AG08396 (cell line): ENCODE data around the gene XPNPEP1.
"Not testable (repeated sequence)": the region's sequence is repeated elsewhere in the genome, so short reads cannot be mapped to it uniquely, and the experiment has no call there.

Experiments used
- DNase-seq: peaks from one replicate; pipeline ENCODE4 v3.0.0; 2012; ENCODE audit warnings: low spot score, mixed read lengths

Gene XPNPEP1

DNA sequence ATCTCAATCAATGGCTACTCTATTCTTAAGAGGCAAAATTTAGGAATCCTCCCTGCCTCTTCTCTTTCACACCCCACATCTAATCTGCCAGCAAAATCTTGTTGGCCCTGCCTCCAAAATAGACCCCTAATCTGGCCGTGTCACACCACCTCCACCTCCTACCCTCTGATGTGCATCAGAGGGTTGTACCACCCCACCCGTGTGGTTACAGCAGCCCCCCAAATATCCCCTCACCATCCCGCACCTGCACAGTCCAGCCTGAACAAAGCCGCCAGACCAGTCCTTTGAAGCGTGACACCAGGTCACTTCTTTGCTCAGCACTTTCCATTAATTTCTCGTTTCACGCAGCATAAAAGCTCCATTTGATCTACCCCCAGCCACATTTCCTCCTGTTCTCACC is 776 bp upstream of the XPNPEP1 start:
- DNase-seq: no peak

DNA sequence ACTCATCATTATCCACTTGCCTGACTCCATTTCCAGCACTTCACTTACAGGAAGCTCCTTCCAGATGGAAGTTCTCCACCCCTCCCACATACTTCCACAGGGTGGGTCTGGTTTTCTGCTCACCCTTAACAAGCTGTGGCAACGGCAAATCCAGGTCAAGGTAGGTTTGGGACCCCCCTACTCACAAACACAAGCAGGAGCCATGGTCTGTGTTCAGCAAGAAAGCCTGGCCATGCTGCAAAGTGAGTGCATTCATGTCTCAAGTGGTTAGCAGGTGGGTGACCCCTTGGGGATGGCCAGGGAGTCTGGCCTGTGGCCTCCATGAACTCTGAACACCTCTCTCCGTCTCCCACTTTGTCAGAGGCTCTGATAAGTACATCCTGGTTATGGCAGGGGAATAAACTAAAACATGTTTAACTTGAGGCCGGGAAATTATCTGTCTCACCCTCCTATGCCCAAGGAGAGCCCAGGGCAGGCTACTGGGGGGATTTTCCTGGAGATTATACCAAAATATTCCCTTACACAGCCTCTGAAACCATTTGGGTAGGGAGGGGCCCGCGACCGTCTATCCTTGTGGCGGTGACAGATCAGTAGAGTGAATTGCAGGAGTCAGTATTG is 844 bp downstream of the XPNPEP1 start:
- no peak for DNase-seq

DNA sequence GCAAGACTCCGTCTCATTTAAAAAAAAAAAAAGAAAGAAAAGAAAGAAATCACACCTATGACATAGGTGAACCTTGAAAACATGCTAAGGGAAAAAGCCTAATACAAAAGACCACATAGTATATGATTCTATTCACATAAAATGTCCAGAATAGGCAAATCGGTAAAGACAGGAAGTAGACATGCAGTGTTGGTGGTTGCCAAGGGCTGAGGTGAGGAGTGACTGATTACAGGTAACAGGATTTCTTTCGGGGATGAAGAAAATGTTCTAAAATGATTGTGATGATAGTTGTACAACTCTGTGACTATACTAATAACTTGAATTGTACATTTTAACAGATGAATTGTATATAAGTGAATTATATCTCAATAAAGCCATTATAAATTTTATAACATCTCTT is 3.3 kb downstream of the XPNPEP1 start:
- DNase-seq: no peak

DNA sequence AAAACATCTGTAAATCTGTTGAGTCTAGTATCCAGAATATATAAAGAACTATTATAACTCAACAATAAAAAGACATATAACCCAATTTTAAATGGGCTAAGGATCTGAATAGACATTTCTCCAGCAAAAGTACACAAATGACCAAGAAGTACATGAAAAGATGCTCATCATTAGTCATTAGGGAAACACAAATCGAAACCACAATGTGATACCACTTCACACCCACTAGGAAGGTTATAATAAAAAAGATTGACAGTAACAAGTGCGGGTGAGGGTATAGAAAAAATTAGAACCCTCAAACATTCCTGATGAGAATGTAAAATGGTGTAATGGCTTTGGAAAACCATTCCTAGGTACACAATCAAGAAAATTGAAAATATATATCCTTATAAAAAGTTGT is 4.1 kb downstream of the XPNPEP1 start:
- no peak for DNase-seq

DNA sequence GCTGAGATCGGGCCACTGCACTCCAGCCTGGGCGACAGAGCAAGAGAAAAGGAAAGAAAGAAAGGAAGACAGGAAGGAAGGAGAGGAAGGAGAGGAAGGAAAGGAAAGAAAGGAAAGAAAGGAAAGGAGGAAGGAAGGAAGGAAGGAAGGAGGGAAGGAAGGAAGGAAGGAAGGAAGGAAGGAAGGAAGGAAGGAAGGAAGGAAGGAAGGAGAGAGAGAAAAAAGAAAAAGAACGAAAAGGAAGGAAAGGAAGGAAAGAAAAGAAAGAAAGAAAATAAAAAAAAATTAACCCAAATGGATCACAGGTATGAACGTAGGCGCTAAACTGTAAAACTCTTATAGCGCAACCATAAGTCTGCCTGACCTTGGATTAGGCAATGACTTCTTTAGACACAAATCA is 4.6 kb downstream of the XPNPEP1 start:
- DNase-seq: not testable (repeated sequence)

DNA sequence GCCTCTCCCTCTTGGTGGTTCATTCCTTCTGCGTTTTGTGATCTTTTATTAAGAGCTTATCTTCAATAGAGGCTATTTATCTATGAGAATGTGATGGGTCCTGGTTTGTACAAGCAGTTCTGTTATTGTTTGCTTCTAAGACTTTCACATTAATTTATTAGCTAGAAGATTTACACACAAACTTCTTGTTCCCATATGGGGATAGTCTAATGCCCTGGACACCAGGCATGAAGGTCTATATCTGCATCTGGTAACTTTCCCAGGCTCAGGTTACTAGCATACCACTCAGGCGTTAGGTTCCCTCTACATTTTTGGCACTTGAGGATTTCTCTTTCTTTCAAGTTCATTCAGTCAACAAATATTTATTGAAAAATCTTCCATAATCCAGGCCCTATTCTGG is 7.7 kb downstream of the XPNPEP1 start:
- no peak for DNase-seq

DNA sequence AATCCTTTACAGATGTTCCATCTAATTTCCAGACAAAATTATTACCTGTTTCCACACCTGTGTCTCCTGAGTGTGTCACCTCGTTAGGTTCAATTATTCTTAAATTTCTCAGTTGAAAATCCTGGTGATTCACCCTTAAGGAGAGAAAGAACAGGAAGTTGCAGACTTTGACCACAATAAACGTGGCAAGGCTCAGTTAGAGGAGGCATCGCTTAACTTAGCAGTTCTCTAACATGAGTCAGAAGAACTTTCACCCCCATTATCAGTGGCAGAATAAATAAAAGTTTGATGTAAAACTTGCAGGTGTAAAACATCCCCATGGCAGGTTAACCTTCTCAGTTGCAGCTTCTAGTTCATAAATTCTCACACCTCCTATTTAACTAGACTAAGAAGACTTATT is 8.3 kb downstream of the XPNPEP1 start:
- peak; percentile 67 for DNase-seq

DNA sequence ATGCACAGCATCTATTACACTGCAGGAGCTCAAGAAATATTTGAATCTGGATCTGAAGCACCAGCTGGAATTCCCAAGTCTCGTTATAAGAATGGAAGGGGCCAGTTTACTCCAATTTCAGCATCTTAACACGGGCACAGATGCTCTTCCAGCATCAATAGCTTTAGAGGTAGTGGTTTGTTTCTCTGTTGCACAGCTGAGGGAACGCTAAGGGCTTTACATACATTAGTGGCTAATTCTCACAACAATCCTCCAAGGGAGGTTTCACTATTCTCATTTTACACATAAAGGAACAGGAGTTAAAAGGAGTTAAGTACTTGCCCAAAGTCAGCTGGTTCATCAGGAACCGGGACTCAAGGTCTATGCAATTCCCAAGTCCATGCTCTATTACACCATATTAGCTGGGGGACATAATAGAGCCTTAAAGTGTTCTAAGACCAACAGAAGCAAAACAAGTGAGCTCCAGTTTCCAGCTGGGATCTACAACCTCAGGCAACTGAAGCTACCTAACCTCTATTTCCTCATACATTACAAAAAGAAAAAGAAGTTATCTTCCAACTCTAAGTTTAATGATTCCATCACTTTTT is 9.9 kb downstream of the XPNPEP1 start:
- DNase-seq: no peak

DNA sequence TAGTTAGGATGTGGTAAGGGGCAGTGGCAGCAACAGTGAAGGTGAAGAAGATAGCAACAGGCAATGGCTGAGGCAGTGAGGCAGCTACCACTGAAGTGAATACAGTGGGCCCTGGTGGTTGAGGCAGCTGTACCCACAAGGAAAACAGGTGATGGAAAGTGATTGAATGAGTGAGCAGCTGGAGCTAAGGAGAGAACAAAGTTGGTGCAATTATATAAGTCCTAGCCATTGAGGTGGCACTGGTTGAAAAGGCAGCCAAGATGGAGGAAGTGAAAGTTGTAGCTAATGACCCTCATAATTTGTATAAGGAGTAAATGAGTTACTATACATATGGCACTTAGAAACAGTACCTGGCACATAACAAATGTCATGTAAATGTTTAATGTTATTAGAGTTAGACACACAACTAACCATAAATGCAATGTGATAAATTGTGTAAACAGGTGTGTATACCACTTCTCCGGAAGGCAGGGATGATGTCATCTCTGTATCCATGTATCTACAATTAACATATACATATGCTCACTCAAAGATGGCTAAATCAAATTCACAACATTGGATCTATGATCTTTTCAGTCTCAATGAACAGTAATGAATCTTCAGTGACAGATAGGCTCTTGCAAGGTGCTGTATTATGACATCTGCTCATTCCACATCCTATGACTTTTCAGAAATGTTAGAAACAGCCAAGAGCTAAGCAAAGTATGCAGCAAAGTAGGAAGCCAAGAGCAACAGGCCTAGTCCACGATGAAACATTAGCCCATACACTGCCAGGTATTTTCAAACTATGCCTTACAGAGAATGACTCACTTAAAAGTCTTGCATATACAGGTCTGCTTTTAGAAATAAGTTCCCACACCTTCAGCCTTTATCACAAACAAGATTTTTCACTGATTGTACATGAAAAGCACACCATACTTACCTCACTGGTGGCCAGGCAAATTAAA is 10.7 kb downstream of the XPNPEP1 start:
- DNase-seq: peak; percentile 36

DNA sequence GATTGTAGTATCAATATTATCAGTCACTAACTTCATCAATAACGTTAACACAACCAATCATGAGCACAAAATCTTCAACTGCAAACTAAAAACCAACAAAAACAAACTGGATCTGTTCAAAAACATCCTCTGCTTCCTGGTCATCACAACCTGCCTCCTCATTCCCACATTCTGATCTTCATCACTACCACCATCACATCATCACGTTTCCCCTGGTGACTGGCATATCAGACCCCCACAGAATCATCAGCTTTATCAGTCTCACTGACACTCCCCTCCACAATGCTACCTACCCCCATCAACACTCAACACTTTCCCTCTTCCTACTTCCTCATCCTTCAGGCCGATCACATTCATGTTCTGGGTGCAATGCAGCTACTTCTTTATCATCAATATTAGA is 11.4 kb downstream of the XPNPEP1 start:
- no peak for DNase-seq

DNA sequence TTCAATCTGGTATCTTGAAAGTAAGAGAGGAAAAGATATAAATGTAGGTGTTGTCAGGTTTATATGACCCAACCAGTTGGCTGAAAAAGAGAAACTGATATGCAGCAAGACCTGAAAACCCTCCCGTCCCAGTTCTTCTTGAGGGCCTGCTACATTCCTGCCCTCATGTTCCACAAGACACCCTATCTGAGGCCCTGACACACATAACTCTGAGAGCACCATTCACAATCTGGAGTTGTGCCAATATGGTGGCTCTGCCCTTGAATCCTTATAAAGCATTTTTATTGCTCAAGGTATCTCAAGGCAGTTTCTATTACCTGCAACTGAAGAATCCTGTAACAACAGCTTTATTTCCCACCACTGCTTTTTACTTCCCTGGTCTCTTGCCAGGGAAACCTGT is 17.0 kb downstream of the XPNPEP1 start:
- DNase-seq: no peak

DNA sequence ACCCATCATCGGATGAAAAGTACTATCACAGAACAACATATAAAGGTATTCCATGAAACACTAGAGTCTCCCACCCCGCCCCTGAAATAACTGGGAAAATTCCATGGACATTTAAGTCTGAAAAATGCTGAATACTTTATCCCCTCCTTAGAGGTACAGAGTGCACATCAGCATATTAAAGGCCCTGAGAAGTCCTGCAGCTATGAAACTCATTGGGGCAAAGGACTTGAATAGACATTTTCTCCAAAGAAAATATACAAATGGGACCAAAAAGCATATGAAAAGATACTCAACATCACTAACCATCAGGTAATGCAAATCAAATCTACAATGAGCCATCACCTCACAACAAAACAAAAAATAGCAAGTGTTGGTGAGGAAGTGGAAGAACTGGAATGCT is 18.9 kb downstream of the XPNPEP1 start:
- DNase-seq: no peak

DNA sequence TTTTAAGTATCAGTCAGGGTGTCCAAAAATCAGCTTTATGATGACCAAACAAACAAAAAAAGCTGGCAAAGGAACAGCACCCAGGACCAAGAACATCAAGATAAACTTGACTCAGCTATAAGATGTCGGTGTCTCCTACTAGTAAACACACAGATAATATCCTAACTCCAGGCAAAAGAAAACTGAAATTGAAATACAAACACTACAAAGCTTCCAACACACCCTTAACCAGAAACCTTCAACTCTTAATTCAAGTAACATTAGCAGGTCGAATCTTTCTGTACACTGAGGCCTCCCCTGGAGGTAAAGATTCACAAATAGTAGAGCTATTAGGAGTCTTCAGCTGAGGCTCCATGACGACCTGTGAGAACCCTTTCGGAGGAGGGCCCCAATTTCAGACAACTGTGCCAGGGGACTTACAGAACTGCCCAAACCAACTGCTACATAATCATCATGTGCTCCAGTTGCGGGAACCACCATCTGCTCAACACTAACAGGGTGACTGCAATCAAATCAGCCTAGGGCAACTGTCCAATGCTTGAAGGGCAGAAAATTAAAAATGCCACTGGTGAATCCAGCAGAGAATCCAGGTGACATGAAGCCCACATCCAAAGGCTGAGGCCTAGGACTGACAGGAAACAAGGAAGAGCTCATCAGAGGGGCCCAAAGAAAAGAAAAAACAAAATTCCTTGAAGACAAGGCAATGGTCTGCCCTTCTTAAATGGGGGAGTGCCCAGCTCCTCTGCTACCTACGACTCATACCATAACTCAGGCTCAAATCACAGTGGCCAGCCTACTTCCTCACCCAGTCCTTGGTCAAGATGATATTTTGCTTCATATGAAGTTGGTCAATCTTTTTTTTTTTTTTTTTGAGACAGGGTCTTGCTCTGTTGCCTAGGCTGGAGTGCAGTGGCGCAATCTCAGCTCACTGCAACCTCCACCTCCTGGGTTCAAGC is 20.0 kb downstream of the XPNPEP1 start:
- peak; percentile 45 for DNase-seq

DNA sequence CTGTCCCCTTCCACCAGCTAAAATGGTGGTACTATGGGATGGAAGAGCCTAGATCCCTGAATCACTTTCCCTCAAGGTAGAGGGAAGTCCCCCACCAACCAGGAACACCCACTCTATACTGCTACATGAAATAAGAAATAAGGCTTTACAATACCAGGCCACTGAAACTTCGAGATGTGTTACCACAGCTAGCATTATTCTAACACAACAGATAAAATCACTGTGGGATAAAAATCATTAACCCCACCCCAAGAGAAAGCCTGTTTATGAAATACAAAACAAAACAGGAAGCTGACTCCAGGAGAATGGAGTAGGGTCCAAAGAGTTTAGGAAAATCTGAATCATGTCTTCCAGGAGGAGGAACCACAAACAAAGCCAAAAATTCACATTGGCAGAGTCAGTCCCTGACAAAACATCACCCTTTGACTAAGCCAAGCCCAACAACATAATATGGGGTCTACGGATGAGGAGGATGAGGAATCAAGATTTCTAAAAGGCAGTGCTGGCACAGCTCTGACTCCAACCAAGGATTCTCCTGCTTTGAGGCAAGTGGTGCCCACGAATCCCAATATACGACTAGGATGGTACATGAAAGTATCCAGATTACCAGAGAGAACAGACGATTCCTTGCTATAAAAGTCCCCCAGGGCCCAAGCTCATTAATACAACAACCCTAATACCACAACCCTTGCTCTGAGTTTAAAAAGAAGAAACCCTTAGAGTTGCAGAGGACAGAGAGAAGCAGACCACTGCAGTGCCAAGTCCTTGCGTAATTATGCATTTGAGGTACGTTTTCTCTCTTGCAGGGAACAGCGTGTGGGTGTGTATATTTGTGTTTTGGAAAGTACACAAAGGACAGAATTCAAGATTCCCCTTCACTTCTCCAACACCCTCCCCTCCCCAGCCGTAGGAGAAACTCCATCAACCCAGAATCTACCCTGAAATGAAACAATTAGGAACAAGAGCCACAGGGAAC is 23.7 kb downstream of the XPNPEP1 start:
- DNase-seq: no peak

DNA sequence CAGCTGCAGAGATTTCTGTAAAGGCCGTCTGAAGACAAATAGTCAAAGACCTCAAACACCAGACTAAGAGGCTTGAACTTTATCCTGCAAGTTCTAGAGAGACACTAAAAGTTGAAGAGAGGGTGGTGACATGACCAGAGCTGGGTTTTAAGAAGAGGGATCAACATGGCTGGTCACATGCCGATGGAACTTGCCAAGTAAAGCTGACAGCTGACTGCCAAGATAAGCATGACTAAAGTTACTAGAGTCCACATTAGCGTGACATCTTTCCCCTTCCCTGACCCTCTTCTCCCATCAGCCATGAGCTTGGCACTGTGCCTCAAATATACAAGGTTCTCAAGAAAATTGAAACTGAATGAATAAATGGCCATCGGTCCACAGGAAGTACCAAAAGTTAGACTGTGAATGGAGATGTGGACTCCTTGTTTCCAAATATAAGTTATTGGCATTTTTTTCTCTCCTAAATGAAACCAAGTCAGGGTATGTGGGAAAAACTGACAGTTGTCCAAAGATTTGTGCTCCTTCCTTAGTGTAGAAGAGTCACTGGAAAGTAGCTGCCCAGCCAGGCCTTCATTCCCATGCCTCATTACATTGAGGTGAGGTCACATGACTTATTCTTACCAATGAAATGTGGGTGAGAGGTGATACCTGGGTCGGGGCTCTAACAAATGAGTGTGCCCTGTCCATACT is 24.5 kb downstream of the XPNPEP1 start:
- DNase-seq: no peak

DNA sequence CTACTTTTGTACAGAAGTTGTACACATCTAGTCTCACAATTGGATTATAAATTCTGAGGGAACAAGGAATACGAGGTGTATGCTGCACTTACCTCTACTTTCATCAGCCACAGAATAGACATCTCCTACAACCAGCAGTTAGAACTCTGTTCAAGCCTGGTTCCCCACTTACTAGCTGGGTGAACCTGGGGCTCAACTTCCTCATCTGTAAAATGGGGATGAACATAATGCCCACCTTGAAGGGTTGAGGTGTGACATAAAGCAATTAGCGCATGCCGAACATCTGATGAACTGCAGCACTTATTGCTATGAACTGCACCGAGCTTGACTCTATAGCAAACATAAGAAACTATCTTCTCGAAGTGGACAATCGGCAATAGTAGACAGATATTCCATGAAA is 25.3 kb downstream of the XPNPEP1 start:
- DNase-seq: no peak

DNA sequence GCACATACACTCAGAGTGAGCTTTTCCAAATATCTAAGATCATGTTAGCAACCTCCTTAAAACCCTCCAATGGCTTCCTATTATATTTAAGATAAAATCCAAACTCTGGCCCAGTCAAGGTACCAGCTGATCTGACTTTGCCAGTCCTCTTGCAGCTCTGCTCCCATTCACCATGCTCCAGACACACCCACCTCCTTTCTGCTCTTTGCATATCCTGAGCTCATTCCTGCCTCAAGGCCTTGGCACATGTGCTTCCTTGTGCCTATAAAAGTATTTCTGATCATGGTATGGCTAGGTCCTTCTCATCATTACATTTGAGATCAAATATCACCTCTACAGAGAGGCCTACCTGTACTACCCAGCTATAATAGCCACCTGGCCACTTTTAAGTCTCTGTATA is 27.5 kb downstream of the XPNPEP1 start:
- no peak for DNase-seq

DNA sequence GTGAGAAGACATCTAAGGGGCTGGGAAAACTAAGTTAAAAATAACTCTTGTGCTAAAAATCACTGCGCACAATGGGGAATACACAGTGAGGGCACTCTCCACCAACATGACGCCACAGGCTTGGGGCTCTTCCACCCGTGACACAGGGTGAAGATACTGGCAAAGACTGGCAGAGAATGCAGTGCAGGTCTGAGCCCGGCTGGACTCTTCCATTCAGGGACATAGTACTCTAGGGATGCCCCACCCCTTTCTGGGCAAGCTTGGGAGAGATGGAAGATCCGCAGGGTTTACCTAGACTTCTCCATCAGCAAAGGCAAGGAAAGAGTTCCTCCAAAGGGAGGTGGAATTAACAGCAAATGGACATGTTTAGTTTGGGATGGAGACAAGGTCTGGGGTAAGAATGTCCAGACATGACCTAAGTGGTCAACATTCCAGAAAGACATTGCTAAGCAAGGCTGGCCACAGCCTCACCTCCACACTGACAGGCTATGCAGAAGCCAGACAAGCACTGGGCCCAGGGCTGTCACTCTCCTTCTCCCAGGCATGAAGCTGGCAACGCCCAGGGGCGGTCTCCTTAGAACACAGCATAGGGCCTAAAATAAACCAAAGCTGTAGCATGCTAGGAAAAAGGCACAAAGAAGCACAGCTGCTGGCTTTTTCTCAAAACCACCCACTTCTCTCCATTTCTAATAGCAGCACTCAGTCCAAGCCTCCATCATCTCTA is 28.1 kb downstream of the XPNPEP1 start:
- DNase-seq: peak; percentile 58

DNA sequence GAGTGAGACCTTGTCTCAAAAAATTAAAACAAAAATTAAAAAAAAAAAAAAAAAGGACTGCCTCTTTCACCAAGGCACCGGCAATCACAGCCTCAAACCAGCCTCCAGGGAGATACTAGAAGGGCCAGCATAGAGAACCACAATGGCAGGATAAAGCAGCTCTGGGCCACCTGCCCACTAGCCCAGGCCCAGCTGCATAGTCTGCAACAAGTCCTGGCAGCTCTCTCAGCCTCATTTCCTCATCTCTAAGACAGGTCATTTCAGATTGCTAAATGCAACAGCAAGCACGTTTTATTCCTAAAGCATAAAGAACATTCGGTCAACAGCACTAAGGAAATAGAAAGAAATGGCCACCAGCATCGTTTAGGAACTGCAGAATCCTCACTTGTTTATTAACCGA is 28.8 kb downstream of the XPNPEP1 start:
- DNase-seq: peak; percentile 39

DNA sequence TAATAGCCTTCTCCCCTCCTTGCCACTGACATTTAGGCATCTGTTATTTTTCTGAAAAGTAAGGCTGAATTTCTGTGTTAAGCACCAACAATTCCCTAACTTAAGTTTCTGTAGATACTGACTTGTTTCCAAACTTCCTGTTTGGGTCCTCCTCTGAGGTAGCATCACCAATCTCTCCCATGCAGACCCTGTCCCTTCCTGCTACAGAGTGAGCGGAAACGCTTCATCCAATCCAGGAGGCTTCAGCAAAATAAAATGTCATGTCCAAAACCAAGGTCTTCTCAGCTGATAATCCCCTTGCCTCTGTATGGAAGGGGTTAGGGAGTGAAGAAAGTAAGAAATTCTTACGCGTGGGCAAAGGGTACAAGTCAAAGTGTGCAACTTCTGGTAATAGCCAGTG is 29.9 kb downstream of the XPNPEP1 start:
- no peak for DNase-seq
